Skeletal muscle tissue (tissue), 4 donors: Measurements from ENCODE around the gene DAGLA. TPM values are rescaled to one million over a fixed set of nuclear protein-coding genes. Genes with fewer than 3 reads are reported as not detected.

Experiments
- H3K27ac ChIP-seq: one replicate; pipeline ENCODE4 v1.7.0; 2013; ENCODE audit warnings: mild to moderate bottlenecking, low read depth, low read length, inconsistent platforms
- H3K27me3 ChIP-seq, 3 donors: one replicate each; pipeline ENCODE4 v1.7.0; 2013; ENCODE audit warnings: low read length in 3 of 3; ENCODE audit not compliant: control insufficient read depth in 3 of 3, insufficient read depth in 3 of 3
- H3K36me3 ChIP-seq, 3 donors: one replicate each; pipeline ENCODE4 v1.7.0; 2013; ENCODE audit warnings: low read length in 3 of 3; ENCODE audit not compliant: control insufficient read depth in 3 of 3, insufficient read depth in 3 of 3
- H3K4me1 ChIP-seq, 3 donors: one replicate each; pipeline ENCODE4 v1.7.0; 2013; ENCODE audit warnings: low read length in 3 of 3, mild to moderate bottlenecking in 3 of 3; ENCODE audit not compliant: control insufficient read depth in 3 of 3, insufficient read depth in 3 of 3
- H3K4me3 ChIP-seq, 3 donors: one replicate each; pipeline ENCODE4 v1.7.0; 2013; ENCODE audit warnings: low read length in 3 of 3
- H3K9ac ChIP-seq, 3 donors: one replicate each; pipeline ENCODE4 v1.7.0; 2013; ENCODE audit warnings: low read length in 3 of 3, mild to moderate bottlenecking in 3 of 3, moderate library complexity in 2 of 3, low read depth in 1 of 3
- H3K9me3 ChIP-seq, 3 donors: one replicate each; pipeline ENCODE4 v1.7.0; 2013; ENCODE audit warnings: low read length in 3 of 3; ENCODE audit not compliant: control insufficient read depth in 3 of 3
- total RNA-seq: library from RNA; depleted of rRNA; stranded (reverse); fragments of >200 nt; gene quantifications from one replicate; pipeline ENCODE4 v1.2.3, GENCODE V29; 2014
- donor health status: Osteomylitis.

DAGLA gene
- total RNA-seq, 1 donor from 2014 or later: 1.0 TPM

- H3K36me3 ChIP-seq: peaks cover 0 to 39% (median 20%) of the 10 kb centered on the region in 3 donors
Observed at GRCh38 chr11:61738776-61739175, 58.6 kb downstream of the DAGLA start.

DNA sequence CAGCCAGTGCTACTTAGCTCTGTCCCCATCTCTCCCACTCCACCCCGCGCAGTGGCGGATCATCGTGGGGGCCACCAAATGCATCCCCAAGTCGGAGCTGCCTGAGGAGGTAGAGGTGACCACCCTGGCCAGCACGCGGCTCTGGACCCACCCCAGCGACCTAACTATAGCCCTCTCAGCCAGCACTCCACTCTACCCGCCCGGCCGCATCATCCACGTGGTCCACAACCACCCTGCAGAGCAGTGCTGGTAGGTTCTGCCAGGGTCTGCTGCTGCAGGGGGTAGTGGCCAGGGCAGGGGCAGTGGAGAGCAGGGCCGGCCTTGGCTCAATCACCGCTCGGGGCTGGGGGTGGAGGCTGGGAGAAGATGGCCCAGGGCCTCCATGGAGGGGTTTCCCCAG, 59.2 kb downstream of the DAGLA start:
- H3K4me3 ChIP-seq: no peak overlapping the region
- H3K4me1 ChIP-seq: no peaks in the 10 kb centered on the region
- no peaks in the 10 kb centered on the region for H3K9me3 ChIP-seq
- H3K27ac ChIP-seq: no peak overlapping the region
- no peaks in the 10 kb centered on the region for H3K27me3 ChIP-seq
- no peak overlapping the region for H3K9ac ChIP-seq
- H3K36me3 ChIP-seq: peaks cover 0 to 39% (median 20%) of the 10 kb centered on the region in 3 donors

More at GRCh38 chr11:61738776-61739175, 58.6 kb downstream of the DAGLA start:
- no peak overlapping the region for H3K27ac ChIP-seq
- no peaks in the 10 kb centered on the region for H3K27me3 ChIP-seq
- H3K4me3 ChIP-seq: no peak overlapping the region
- H3K9me3 ChIP-seq: no peaks in the 10 kb centered on the region
- H3K9ac ChIP-seq: no peak overlapping the region
- peaks cover 0 to under 1% (median 0%) of the 10 kb centered on the region in 3 donors for H3K4me1 ChIP-seq

GRCh38 chr11:61739966-61740365, 59.8 kb downstream of the DAGLA start:
- Histone ChIP-seq H3K9ac (no peak overlapping the region), H3K27ac (no peak overlapping the region), H3K36me3 (peaks cover 0 to 37% (median 19%) of the 10 kb centered on the region in 3 donors)

DNA sequence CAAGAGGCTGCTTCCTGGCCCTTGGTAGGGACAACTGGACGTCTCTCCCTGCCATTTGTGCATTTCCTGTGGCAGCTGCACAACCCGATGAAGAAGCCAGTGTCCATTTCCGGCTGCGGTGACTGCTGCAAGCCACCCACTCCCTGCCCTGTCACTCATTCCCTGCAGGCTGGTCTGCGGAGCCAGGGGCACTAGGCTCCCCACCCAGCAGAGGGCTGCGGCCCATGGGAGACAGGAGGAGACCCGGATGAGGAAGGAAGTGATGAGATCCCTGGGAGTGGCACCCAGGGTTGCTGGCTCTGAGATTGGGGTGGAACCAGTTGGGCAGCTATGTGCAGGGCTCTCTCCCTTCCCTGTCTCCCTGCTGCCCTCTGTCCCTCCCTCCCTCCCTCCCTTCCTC, 62.2 kb downstream of the DAGLA start:
- no peak overlapping the region for H3K9ac ChIP-seq
- H3K4me3 ChIP-seq: no peak overlapping the region
- peaks cover 0 to 20% (median 10%) of the 10 kb centered on the region in 3 donors for H3K36me3 ChIP-seq
- H3K27ac ChIP-seq: no peak overlapping the region
- H3K27me3 ChIP-seq: no peaks in the 10 kb centered on the region
- no peaks in the 10 kb centered on the region for H3K4me1 ChIP-seq
- H3K9me3 ChIP-seq: no peaks in the 10 kb centered on the region

More at GRCh38 chr11:61739966-61740365, 59.8 kb downstream of the DAGLA start:
- no peaks in the 10 kb centered on the region for H3K4me1 ChIP-seq
- no peak overlapping the region for H3K4me3 ChIP-seq
- H3K9me3 ChIP-seq: no peaks in the 10 kb centered on the region
- no peaks in the 10 kb centered on the region for H3K27me3 ChIP-seq

DNA sequence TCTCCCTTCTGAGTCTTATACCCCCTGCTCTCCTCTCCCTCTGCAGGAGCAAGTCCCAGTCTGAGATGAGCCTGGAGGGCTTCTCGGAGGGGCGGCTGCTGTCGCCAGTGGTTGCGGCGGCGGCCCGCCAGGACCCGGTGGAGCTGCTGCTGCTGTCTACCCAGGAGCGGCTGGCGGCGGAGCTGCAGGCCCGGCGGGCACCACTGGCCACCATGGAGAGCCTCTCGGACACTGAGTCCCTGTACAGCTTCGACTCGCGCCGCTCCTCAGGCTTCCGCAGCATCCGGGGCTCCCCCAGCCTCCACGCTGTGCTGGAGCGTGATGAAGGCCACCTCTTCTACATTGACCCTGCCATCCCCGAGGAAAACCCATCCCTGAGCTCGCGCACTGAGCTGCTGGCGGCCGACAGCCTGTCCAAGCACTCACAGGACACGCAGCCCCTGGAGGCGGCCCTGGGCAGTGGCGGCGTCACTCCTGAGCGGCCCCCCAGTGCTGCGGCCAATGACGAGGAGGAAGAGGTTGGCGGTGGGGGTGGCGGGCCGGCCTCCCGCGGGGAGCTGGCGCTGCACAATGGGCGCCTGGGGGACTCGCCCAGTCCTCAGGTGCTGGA, 63.4 kb downstream of the DAGLA start:
- no peak overlapping the region for H3K9ac ChIP-seq
- peaks cover 5 to 6% (median 5%) of the 10 kb centered on the region in 3 donors for H3K4me1 ChIP-seq
- no peaks in the 10 kb centered on the region for H3K9me3 ChIP-seq
- H3K27ac ChIP-seq: no peak overlapping the region
- H3K27me3 ChIP-seq: peaks cover 0 to under 1% (median 0%) of the 10 kb centered on the region in 3 donors
- peaks cover 0 to 20% (median 7%) of the 10 kb centered on the region in 3 donors for H3K36me3 ChIP-seq
- no peak overlapping the region for H3K4me3 ChIP-seq

GRCh38 chr11:61744181-61744580, 64.0 kb downstream of the DAGLA start:
- Histone ChIP-seq H3K36me3 (peaks cover 0 to 20% (median 7%) of the 10 kb centered on the region in 3 donors), H3K27ac (no peak overlapping the region), H3K4me1 (peaks cover 5 to 6% (median 5%) of the 10 kb centered on the region in 3 donors)

GRCh38 chr11:61744609-61745156, 64.5 kb downstream of the DAGLA start:
- H3K4me3 ChIP-seq: no peak overlapping the region
- H3K9me3 ChIP-seq: no peaks in the 10 kb centered on the region
- no peak overlapping the region for H3K9ac ChIP-seq
- H3K27me3 ChIP-seq: peaks cover 0 to 3% (median 0%) of the 10 kb centered on the region in 3 donors
- no peak overlapping the region for H3K27ac ChIP-seq
- H3K36me3 ChIP-seq: peaks cover 0 to 20% (median 7%) of the 10 kb centered on the region in 3 donors
- H3K4me1 ChIP-seq: peaks cover 5 to 6% (median 5%) of the 10 kb centered on the region in 3 donors

More at GRCh38 chr11:61744181-61744580, 64.0 kb downstream of the DAGLA start:
- Histone ChIP-seq H3K9ac (no peak overlapping the region), H3K9me3 (no peaks in the 10 kb centered on the region), H3K27me3 (peaks cover 0 to 3% (median 0%) of the 10 kb centered on the region in 3 donors), H3K4me3 (no peak overlapping the region)

- no peak overlapping the region for H3K27ac ChIP-seq
Observed at GRCh38 chr11:61745781-61746441, 65.7 kb downstream of the DAGLA start.

GRCh38 chr11:61746442-61747191, 66.4 kb downstream of the DAGLA start:
- Histone ChIP-seq H3K27me3 (peaks cover 0 to 5% (median 0%) of the 10 kb centered on the region in 3 donors), H3K4me1 (peaks cover 5 to 6% (median 5%) of the 10 kb centered on the region in 3 donors)

More at GRCh38 chr11:61745781-61746441, 65.7 kb downstream of the DAGLA start:
- Histone ChIP-seq H3K4me1 (peaks cover 5 to 6% (median 5%) of the 10 kb centered on the region in 3 donors), H3K9me3 (no peaks in the 10 kb centered on the region), H3K27me3 (peaks cover 0 to 4% (median 0%) of the 10 kb centered on the region in 3 donors), H3K4me3 (no peak overlapping the region), H3K36me3 (peaks cover 0 to 10% (median 7%) of the 10 kb centered on the region in 3 donors), H3K9ac (no peak overlapping the region)

More at GRCh38 chr11:61746442-61747191, 66.4 kb downstream of the DAGLA start:
- Histone ChIP-seq H3K27ac (no peak overlapping the region), H3K36me3 (peaks cover 0 to 5% (median 3%) of the 10 kb centered on the region in 3 donors), H3K9me3 (no peaks in the 10 kb centered on the region), H3K9ac (no peak overlapping the region), H3K4me3 (no peak overlapping the region)
